SJCRH30 (cell line): ENCODE measurements around the gene CNTN2. TPM values are rescaled to one million over a fixed set of nuclear protein-coding genes. Genes with fewer than 3 reads are reported as not detected.
A peak's percentile ranks its signal among the peaks of the same experiment; 100 is the strongest.

Experiments
- DNase-seq, 2 experiments: peaks; one replicate each; pipeline ENCODE4 v3.0.0-alpha.2; 2015 to 2020
- H3K27ac ChIP-seq: fragments of 250-450 bp; sonication (Bioruptor Pico); 2 replicates; pipeline ENCODE4 v1.5.1; 2020; ENCODE audit warnings: mild to moderate bottlenecking, moderate library complexity
- H3K27me3 ChIP-seq: fragments of 250-450 bp; sonication (Bioruptor Pico); 2 replicates; pipeline ENCODE4 v1.5.1; 2020; ENCODE audit warnings: mild to moderate bottlenecking, moderate library complexity
- H3K36me3 ChIP-seq: fragments of 250-450 bp; sonication (Bioruptor Pico); 2 replicates; pipeline ENCODE4 v1.5.1; 2020; ENCODE audit warnings: mild to moderate bottlenecking, moderate library complexity
- H3K4me1 ChIP-seq: fragments of 250-450 bp; sonication (Bioruptor Pico); 2 replicates; pipeline ENCODE4 v1.5.1; 2020; ENCODE audit warnings: mild to moderate bottlenecking, moderate library complexity
- H3K4me3 ChIP-seq: fragments of 250-450 bp; sonication (Bioruptor Pico); 2 replicates; pipeline ENCODE4 v1.5.1; 2020; ENCODE audit warnings: mild to moderate bottlenecking, moderate library complexity
- H3K9me3 ChIP-seq: fragments of 250-450 bp; sonication (Bioruptor Pico); replicated peaks from 2 replicates; pipeline ENCODE4 v1.5.1; 2020; ENCODE audit warnings: mild to moderate bottlenecking, moderate library complexity
- total RNA-seq: library from RNA; depleted of rRNA; stranded (reverse); fragments of >200 nt; shearing (Covaris generic); gene quantifications from 2 replicates; pipeline ENCODE4 v1.2.3, GENCODE V29; 2014; rRNA removed

The CNTN2 gene, protein sequence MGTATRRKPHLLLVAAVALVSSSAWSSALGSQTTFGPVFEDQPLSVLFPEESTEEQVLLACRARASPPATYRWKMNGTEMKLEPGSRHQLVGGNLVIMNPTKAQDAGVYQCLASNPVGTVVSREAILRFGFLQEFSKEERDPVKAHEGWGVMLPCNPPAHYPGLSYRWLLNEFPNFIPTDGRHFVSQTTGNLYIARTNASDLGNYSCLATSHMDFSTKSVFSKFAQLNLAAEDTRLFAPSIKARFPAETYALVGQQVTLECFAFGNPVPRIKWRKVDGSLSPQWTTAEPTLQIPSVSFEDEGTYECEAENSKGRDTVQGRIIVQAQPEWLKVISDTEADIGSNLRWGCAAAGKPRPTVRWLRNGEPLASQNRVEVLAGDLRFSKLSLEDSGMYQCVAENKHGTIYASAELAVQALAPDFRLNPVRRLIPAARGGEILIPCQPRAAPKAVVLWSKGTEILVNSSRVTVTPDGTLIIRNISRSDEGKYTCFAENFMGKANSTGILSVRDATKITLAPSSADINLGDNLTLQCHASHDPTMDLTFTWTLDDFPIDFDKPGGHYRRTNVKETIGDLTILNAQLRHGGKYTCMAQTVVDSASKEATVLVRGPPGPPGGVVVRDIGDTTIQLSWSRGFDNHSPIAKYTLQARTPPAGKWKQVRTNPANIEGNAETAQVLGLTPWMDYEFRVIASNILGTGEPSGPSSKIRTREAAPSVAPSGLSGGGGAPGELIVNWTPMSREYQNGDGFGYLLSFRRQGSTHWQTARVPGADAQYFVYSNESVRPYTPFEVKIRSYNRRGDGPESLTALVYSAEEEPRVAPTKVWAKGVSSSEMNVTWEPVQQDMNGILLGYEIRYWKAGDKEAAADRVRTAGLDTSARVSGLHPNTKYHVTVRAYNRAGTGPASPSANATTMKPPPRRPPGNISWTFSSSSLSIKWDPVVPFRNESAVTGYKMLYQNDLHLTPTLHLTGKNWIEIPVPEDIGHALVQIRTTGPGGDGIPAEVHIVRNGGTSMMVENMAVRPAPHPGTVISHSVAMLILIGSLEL
- total RNA-seq: 0.08 and 0.36 TPM in 2 replicates

DNA sequence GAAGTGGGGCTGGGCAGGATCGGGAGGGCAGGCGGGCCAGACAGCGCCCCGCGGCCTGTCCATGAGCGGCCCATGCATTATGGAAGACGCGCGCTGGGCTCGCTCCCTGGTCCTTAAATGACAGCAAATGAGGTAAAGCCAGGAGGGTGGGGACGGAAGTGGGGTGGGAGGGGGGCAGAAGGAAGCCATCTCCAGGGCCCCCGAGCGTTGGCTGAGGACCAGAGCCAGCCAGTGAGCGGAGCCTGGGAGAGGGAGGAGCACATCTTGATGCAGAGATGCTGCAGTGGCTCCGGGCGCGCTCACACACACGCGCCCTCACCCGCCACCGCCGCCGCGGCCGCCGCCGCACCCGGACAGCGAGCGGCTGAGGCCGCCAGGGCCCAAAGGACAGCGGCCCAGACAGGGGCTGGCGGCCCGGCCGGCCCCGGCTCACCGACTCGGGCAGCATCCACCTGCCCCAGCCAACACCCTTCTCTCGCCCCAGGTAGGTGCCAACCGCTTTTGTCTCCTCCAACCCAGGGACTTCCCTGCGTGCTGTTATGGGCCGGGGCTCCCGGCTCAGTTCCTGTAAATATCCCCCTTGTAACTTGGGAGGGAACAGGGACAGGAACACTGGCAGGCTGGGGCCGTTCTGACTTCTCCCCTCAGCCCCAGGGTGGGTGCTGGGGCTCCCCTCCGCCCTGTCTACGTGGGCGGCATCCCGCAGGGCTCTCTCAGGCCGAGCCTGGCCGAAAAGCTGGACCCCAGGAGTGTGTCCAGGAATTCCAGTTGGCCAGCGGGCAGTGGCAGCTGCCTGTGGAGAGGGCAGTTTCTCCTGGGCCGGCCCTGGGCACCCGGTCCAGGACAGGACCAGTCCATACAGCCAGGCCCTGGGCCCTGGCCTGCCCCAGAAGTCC, at the start of gene CNTN2:
CNTN2 (plus strand) TSS at position 302 of the 896 bp plus-strand sequence. CDS start 9,974 bp downstream, outside the sequence.
- Histone ChIP-seq H3K9me3 (no peaks in the 10 kb centered on the region), H3K36me3 (no peaks in the 10 kb centered on the region), H3K4me3 (peak within 1 kb of the TSS; percentile 25), H3K4me1 (peaks cover 21% of the 10 kb centered on the region), H3K27ac (no peak within 1 kb of the TSS), H3K27me3 (peaks cover 42% of the 10 kb centered on the region)
- DNase-seq: peak; percentile 53 to 56

DNA sequence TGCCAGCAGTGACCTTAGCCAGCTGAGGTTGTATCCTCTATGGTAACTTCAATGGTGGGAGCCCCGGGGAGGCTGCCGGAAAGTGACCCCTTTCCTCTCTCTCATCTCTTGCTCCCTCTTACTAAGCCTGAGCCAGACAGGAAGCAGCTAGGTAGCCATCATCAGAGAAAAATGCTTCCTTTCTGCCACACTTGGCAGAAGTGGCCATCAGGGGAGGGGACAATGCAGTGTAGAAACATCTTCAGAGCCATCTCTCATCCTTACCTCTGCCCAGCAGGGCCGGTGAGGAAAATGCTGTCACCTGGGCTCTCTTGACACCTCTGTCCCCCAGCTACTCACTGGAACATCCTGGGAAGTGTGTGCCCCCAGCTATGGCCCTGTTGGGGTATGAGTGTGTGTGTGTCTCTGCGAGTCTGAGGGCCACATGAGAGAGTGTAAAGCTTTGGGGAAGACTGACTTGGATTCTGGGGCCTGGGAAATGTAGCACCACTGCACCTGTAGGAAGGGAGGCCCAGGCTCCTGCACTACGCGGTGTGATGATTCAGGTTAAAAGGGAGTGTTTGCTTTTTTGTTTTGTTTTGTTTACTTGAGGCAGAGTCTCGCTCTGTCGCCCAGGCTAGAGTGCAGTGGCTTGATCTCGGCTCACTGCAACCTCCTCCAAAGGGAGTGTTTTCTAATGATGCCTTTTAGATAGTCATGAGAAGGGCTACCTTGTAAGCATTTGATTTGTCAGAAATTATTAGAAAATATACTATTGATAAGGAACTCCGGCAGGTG, 48.7 kb upstream of the CNTN2 start:
- no peaks in the 10 kb centered on the region for H3K9me3 ChIP-seq

DNA sequence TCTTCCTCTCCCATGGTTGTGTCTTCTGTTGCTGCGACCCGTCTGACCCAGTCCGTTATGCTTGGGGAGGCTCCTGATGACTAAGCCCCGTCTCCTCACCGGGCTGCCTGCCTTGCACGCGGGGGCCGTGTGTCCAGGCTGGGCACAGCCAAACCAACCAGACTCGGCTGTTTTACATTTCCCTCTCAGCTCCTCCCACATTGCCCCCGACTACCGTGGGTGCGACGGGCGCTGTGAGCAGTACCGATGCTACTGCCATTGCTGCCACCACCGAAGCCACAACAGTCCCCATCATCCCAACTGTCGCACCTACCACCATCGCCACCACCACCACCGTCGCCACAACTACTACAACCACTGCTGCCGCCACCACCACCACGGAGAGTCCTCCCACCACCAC, 46.0 kb upstream of the CNTN2 start:
- no peak overlapping the region for H3K27ac ChIP-seq
- DNase-seq: no peak
- no peaks in the 10 kb centered on the region for H3K27me3 ChIP-seq
- H3K4me1 ChIP-seq: no peaks in the 10 kb centered on the region
- H3K9me3 ChIP-seq: no peaks in the 10 kb centered on the region
- no peak overlapping the region for H3K4me3 ChIP-seq
- peaks cover 2% of the 10 kb centered on the region; the same call in 1 of the 2 replicates for H3K36me3 ChIP-seq

More for the DNA sequence above, 48.7 kb upstream of the CNTN2 start:
- DNase-seq: no peak
- Histone ChIP-seq H3K27me3 (no peaks in the 10 kb centered on the region), H3K4me3 (no peak overlapping the region), H3K36me3 (peaks cover 6% of the 10 kb centered on the region; the same call in 1 of the 2 replicates), H3K27ac (no peak overlapping the region), H3K4me1 (no peaks in the 10 kb centered on the region)

DNA sequence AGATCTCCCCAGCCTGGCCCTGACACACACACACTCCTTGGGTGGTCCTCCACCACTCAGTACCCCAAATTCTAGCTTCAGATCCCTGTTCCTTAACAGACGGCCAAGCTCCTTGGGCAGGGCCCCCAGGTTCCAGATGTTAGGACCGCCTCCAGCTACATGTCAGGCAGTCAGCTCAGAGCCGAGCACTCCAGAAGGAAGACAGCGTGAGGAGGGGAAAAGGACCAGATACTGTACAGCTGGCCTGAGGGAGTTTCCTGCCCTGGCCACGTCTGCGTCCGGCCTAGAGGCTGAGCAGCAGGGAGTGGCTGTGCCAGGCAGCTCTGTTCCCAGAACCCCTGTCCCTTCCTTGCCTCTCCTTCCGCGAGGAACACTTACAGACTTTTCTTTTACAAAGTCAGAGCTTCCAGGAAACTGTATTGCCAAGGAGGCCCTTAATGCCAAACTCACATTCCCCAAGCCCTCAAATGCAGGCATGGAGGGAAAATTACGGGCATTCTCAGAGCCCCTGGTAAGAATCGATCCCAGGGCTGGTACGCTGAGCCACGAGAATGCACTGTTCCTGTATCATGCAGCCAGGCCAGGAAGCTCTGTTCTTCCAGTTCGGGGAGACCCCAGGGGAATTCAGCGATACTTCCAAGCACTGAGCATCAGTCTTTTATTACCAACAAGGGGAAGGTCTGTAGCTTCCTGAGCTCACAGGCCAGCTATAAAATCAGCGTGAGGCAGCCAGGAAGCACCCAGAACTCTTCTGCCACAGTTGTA, 45.2 kb upstream of the CNTN2 start:
- Histone ChIP-seq H3K4me3 (no peak overlapping the region), H3K27me3 (no peaks in the 10 kb centered on the region), H3K4me1 (peaks cover 4% of the 10 kb centered on the region; the same call in 1 of the 2 replicates), H3K9me3 (no peaks in the 10 kb centered on the region), H3K36me3 (no peaks in the 10 kb centered on the region; the same call in 1 of the 2 replicates), H3K27ac (no peak overlapping the region)
- DNase-seq: no peak

DNA sequence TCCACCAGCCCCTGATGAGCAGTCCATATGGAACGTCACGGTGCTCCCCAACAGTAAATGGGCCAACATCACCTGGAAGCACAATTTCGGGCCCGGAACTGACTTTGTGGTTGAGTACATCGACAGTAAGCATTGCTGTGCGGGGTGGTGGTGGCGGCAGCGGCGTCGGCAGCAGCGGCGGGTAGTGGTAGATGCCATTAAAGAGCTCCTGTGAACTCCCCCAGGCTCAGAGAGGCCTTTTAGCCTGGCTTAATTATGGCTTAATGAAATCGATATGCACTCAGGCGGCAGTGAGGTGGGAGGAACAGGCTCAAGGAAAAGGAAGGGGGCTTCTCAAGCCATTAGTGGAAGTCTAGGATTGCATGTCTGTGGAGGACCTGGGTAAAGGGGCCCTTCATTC, 41.9 kb upstream of the CNTN2 start:
- DNase-seq: no peak
- Histone ChIP-seq H3K4me3 (no peak overlapping the region), H3K4me1 (peaks cover 10% of the 10 kb centered on the region), H3K9me3 (no peaks in the 10 kb centered on the region), H3K36me3 (no peaks in the 10 kb centered on the region; the same call in 1 of the 2 replicates), H3K27ac (no peak overlapping the region), H3K27me3 (no peaks in the 10 kb centered on the region)

DNA sequence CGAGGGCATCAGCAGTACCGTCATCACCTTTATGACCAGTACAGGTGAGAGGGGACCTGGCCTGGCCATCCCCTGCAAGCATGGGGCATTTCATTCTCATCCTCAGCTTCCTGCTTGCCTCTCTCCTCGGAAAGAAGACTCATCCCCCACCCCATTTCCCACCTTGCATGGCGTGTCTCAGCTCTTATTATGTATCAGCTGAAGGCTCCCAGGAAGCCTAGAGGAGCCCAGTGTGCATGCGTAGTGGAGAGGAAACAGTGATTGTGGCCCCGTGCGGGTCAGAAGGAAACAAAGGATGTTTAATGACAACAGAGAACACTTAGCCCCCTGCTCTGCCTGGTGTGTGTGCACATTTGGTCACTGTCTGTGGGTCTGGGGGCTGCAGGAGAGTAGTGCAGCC, 40.3 kb upstream of the CNTN2 start:
- no peak overlapping the region for H3K4me3 ChIP-seq
- no peak overlapping the region for H3K27ac ChIP-seq
- no peaks in the 10 kb centered on the region for H3K9me3 ChIP-seq
- no peaks in the 10 kb centered on the region for H3K27me3 ChIP-seq
- H3K4me1 ChIP-seq: peaks cover 10% of the 10 kb centered on the region
- no peak for DNase-seq
- H3K36me3 ChIP-seq: no peaks in the 10 kb centered on the region; the same call in 1 of the 2 replicates

DNA sequence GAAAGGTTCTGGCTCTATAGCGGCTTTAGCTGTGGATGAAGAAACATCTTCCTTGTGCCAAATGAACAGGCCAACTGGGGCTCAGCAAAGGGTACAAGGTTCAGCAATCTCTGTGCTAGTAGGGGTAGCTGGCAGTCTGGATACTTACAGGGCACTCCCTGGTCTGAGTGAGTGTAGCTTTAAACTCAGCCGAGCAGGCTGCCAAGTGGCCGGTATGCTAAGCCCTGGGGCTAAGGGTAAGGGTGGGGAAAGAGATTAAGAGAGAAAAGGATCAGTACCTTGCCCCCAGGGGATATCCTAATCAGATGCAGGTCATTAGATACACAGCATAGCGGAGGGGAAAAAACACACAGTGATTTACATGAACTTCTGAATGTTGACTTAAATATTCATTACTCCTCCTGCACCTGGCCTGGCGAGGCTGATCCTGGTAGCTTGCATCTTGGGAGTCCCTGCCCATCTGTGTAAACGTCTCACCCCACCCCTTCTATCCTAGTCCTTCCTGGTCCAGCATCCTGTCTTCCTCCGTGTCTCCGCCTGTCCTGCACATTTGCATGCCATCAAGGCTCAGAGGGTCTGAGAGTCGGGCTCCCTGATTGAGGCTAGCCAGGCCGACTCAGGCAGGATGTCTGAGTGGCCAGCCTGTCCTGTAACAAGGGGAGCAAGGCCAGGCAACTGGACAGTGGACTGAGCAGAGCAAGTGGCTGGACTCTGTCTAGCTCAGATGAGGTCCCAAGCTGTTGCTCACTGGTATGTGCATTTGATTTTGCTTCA, 39.5 kb upstream of the CNTN2 start:
- H3K9me3 ChIP-seq: no peaks in the 10 kb centered on the region
- H3K4me1 ChIP-seq: peaks cover 10% of the 10 kb centered on the region
- no peaks in the 10 kb centered on the region; the same call in 1 of the 2 replicates for H3K36me3 ChIP-seq
- no peaks in the 10 kb centered on the region for H3K27me3 ChIP-seq
- peak; percentile 71 for DNase-seq
- no peak overlapping the region for H3K27ac ChIP-seq
- H3K4me3 ChIP-seq: no peak overlapping the region

DNA sequence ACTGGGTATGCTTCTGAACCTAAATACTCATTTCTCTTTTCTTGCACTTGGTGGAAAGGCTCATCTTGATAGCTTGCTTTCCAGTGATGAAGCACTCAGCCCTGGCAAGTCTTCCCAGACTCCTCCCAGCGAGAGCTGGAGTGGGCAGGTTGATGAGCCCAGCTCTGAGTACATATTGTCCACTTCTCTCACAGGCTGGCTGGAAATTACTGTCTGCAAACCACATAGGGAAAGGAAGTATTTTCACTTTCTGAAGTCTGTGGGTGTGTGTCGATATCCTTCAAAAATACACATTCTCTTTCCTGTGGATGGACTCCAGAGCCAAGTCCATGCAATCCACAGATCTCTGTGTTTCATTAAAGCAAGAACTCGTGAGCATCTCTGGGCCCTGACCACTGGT, 38.7 kb upstream of the CNTN2 start:
- no peaks in the 10 kb centered on the region; the same call in 1 of the 2 replicates for H3K36me3 ChIP-seq

DNA sequence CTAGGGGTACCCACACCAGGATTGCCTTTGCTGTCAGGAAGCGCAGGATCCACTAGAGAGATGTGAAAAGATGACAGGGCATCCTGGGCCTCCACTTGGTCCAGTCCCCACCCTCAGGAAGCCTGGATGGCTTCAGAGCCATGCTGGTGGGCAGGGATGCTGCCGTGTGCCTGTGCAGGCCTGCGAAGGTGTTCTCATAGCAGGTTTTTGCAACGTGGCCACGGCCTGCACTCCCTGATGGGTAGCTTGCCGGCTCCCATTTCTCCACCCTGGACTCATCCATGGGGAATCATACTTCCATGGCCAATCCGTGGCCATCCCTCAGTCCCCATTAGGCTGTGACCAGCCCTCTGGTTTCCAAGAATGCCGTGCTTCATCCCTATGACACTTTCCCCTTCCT, 34.1 kb upstream of the CNTN2 start:
- no peak for DNase-seq
- Histone ChIP-seq H3K4me1 (peaks cover 3% of the 10 kb centered on the region; the same call in 1 of the 2 replicates), H3K4me3 (no peak overlapping the region), H3K9me3 (no peaks in the 10 kb centered on the region), H3K27ac (no peak overlapping the region), H3K27me3 (no peaks in the 10 kb centered on the region), H3K36me3 (no peaks in the 10 kb centered on the region)

More for the DNA sequence above, 38.7 kb upstream of the CNTN2 start:
- Histone ChIP-seq H3K9me3 (no peaks in the 10 kb centered on the region), H3K27ac (no peak overlapping the region), H3K4me1 (peaks cover 10% of the 10 kb centered on the region), H3K27me3 (no peaks in the 10 kb centered on the region), H3K4me3 (no peak overlapping the region)
- DNase-seq: no peak

DNA sequence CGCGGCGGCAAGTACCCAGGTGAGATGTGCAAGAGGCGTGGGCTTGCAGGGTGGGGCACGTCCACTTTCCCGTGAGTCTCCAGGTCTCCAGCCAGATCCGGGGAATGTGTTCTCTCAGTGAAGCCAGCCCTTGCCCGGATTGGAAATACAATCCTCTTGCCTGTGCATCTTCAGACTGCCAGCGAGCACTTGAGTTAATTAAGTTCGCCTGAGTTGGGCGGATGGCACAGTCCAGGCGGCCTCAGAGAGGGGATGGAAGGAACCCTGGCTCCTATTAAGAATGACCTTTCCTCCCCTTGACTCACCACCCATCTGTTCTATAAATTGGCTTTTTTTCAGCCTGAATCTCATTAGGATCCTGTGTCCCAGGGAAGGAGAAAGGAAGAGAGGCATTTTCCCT, 33.3 kb upstream of the CNTN2 start:
- peaks cover 3% of the 10 kb centered on the region; the same call in 1 of the 2 replicates for H3K4me1 ChIP-seq
- no peaks in the 10 kb centered on the region for H3K9me3 ChIP-seq
- no peak for DNase-seq
- H3K27ac ChIP-seq: no peak overlapping the region
- no peak overlapping the region for H3K4me3 ChIP-seq
- no peaks in the 10 kb centered on the region for H3K36me3 ChIP-seq
- H3K27me3 ChIP-seq: no peaks in the 10 kb centered on the region

DNA sequence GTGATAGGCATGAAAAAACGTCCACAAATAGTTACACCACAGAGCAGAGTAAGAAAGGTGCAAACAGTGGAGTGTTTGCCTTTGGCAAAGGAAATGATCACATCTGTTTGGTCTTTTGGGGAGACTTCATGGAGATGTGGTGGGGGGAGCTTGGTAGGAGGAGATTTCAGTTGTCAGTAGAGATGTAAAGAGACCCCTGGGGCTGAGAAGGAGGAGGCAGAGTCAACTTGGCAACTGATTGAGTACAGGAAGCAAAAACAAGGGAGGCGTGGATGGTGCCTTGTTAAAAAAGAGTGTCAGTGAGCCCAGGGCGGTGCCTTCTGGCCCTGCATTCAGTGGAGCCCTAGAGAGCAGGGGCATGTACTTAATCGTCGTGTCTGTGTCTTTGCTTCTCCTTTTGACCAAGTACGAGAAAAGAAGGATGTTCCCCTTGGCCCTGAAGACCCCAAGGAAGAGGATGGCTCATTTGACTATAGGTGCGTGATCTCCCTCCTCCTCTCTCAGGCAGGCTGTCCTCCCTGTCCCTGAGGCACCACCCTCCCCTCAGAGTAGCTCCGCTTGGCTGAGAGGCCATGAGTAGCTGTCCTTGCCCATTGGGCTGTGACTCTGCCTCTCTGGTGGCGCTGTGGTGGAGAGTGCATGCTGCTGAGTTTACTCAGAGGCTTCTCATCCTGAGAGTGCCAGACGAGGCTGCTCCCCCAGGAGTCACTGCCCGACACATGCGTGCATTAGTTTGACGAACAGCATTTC, 30.4 kb upstream of the CNTN2 start:
- no peak overlapping the region for H3K27ac ChIP-seq
- no peaks in the 10 kb centered on the region for H3K9me3 ChIP-seq
- peaks cover 3% of the 10 kb centered on the region; the same call in 1 of the 2 replicates for H3K4me1 ChIP-seq
- no peaks in the 10 kb centered on the region for H3K27me3 ChIP-seq
- H3K4me3 ChIP-seq: no peak overlapping the region
- no peak for DNase-seq
- no peaks in the 10 kb centered on the region for H3K36me3 ChIP-seq
